ENCODE measurements around the gene ELAVL3.
"Not testable (repeated sequence)": the region's sequence is repeated elsewhere in the genome, so short reads cannot be mapped to it uniquely, and the experiment has no call there.

ELAVL3 gene

GRCh38 chr19:11473725-11474124, 7.1 kb downstream of the ELAVL3 start:
- ATAC-seq: peak; percentile 50; the same call in 2 of the 3 replicates
- TF ChIP-seq ZC3H10 (CRISPR knock-in tag; IDR thresholded peaks at IDR 0.05) (no peak), TCF4 (CRISPR knock-in tag; IDR thresholded peaks at IDR 0.05; ENCODE audit: borderline replicate concordance) (peak; percentile 76; the same call in 1 of the 2 replicates)

DNA sequence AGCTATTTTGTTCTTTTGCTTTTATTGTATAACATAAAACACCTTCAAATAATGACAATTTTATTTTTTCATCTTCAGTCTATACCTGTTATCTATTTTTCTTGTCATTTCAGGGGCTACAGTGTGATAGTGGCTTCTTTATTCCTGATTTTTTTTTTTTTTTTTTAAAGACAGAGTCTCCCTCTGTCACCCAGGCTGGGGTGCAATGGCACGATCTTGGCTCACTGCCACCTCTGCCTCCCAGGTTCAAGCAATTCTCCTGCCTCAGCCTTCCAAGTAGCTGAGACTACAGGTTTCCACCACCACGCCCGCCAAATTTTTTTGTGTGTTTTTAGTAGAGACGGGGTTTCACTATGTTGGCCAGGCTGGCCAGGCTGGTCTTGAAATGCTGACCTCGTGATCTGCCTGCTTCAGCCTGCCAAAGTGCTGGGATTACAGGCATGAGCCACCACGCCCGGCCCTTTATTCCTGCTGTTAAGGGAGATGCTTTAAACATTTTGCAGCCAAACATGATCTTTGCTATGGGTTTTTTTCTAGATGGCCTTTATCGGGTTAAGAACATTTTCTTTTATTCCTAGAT, 12.5 kb downstream of the ELAVL3 start:
- ATAC-seq: not testable (repeated sequence)

DNA sequence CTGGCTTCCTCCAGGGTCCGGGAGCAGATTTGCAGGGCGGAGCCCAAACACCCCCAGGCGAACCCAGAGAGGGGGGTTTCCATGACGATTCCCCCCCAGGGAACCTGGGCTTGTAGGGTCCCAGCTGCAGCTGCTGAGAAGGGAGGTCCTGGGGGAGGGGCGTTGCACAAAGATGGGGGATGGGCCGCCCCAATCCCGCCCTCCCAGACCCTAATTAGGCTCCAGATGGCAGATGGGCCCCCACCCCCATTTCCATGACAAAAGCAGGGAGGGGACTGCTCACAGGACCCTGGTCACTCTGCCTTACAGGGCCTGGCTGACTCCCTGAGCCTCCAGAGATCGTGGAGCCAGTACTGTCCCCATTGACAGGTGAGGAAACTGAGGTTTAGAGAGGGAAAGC, 15.2 kb downstream of the ELAVL3 start:
- no peak for ATAC-seq
- TF ChIP-seq ZC3H10 (CRISPR knock-in tag; IDR thresholded peaks at IDR 0.05) (no peak), ZNF565 (CRISPR knock-in tag; conservative IDR thresholded peaks at IDR 0.05; ENCODE audit: low read depth) (no peak), PATZ1 (CRISPR knock-in tag; IDR thresholded peaks at IDR 0.05; ENCODE audit: borderline replicate concordance) (no peak), GLIS3 (CRISPR knock-in tag; IDR thresholded peaks at IDR 0.05) (no peak), TSHZ2 (CRISPR knock-in tag; IDR thresholded peaks at IDR 0.05) (no peak), ISL1 (CRISPR knock-in tag; IDR thresholded peaks at IDR 0.05) (no peak), ARNTL (CRISPR knock-in tag; IDR thresholded peaks at IDR 0.05; ENCODE audit: borderline replicate concordance, low read depth) (no peak), ZNF70 (CRISPR knock-in tag; IDR thresholded peaks at IDR 0.05) (no peak), ZFP3 (CRISPR knock-in tag; IDR thresholded peaks at IDR 0.05) (no peak), OSR1 (CRISPR knock-in tag; IDR thresholded peaks at IDR 0.05) (no peak), CREB5 (CRISPR knock-in tag; IDR thresholded peaks at IDR 0.05; ENCODE audit: low read depth) (no peak), PPARA (CRISPR knock-in tag; IDR thresholded peaks at IDR 0.05; ENCODE audit: borderline replicate concordance) (no peak), CSDC2 (CRISPR knock-in tag; IDR thresholded peaks at IDR 0.05) (no peak), ESRRG (CRISPR knock-in tag; IDR thresholded peaks at IDR 0.05) (no peak), TOX (CRISPR knock-in tag; IDR thresholded peaks at IDR 0.05; ENCODE audit: borderline replicate concordance) (no peak), BACH2 (CRISPR knock-in tag; IDR thresholded peaks at IDR 0.05; ENCODE audit: borderline replicate concordance) (no peak), RARB (CRISPR knock-in tag; IDR thresholded peaks at IDR 0.05) (no peak), ZFP30 (CRISPR knock-in tag; IDR thresholded peaks at IDR 0.05) (no peak), TCF4 (CRISPR knock-in tag; IDR thresholded peaks at IDR 0.05; ENCODE audit: borderline replicate concordance) (no peak)
- TF ChIP-seq, protein P1, sequence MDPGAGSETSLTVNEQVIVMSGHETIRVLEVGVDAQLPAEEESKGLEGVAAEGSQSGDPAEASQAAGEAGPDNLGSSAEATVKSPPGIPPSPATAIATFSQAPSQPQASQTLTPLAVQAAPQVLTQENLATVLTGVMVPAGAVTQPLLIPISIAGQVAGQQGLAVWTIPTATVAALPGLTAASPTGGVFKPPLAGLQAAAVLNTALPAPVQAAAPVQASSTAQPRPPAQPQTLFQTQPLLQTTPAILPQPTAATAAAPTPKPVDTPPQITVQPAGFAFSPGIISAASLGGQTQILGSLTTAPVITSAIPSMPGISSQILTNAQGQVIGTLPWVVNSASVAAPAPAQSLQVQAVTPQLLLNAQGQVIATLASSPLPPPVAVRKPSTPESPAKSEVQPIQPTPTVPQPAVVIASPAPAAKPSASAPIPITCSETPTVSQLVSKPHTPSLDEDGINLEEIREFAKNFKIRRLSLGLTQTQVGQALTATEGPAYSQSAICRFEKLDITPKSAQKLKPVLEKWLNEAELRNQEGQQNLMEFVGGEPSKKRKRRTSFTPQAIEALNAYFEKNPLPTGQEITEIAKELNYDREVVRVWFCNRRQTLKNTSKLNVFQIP (CRISPR knock-in tag; IDR thresholded peaks at IDR 0.05; ENCODE audit: borderline replicate concordance, low read depth): no peak

DNA sequence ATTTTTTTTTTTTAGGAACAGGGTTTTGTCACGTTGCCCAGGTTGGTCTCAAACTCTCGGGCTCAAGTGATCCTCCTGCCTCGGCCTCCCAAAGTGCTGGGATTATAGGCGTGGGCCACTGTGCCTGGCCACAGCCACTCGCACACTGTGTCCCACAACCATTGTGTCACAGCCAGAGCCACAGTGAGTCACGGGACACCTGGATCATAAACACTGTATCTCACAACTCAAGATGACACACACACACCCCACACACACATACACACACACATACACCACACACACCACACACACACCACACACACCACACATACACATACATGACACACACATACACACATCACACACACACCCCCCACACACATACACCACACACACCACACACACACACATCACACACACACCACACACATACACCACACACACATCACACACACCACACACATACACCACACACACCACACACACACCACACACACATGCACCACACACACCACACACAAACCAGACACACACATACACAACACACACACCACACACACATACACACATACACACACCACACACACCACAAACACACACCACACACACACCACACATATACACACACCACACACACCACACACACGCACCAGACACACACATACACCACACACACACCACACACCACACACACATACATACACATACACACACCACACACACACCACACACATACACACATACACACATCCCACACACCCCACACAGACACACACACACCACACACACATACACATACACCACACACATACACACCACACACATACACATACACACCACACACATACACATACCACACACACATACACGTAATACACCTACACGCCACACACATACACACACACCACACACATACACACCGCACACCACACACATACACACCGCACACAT, 16.2 kb downstream of the ELAVL3 start:
- no peak for ATAC-seq
- TF ChIP-seq ZNF565 (CRISPR knock-in tag; conservative IDR thresholded peaks at IDR 0.05; ENCODE audit: low read depth) (no peak), ZFP3 (CRISPR knock-in tag; IDR thresholded peaks at IDR 0.05) (no peak), ZFP30 (CRISPR knock-in tag; IDR thresholded peaks at IDR 0.05) (no peak), SNAI2 (CRISPR knock-in tag; IDR thresholded peaks at IDR 0.05) (no peak), BACH2 (CRISPR knock-in tag; IDR thresholded peaks at IDR 0.05; ENCODE audit: borderline replicate concordance) (no peak), ISL1 (CRISPR knock-in tag; IDR thresholded peaks at IDR 0.05) (no peak)
- TF ChIP-seq, protein P1 (CRISPR knock-in tag; IDR thresholded peaks at IDR 0.05; ENCODE audit: borderline replicate concordance, low read depth): no peak
